OCI-LY3 (cell line): Measurements from ENCODE around the gene NAA40.

Source experiments
- H2AFZ ChIP-seq: fragments of 200-600, 300-600 bp; shearing (Covaris generic); 2 replicates; pipeline ENCODE4 v1.6.0; 2014; ENCODE audit warnings: antibody characterized with exemption, low read depth, low read length
- H3K27ac ChIP-seq: fragments of 200-600, 300-600 bp; sonication (generic); 2 replicates; pipeline ENCODE4 v1.5.1; 2014; ENCODE audit warnings: mild to moderate bottlenecking, low read length, moderate library complexity, mixed read lengths
- H3K27me3 ChIP-seq: fragments of 200-600, 300-600 bp; sonication (generic); 2 replicates; pipeline ENCODE4 v1.6.1; 2014; ENCODE audit warnings: low read depth, low read length, mixed read lengths
- H3K36me3 ChIP-seq: fragments of 200-600, 300-600 bp; sonication (generic); replicated peaks from 2 replicates; pipeline ENCODE3; 2014; ENCODE audit warnings: low read depth, low read length, mixed read lengths
- H3K4me1 ChIP-seq: fragments of 300-600, 200-600 bp; sonication (generic); 2 replicates; pipeline ENCODE4 v1.6.1; 2014; ENCODE audit warnings: low read length, mixed read lengths
- H3K4me2 ChIP-seq: fragments of 200-600, 300-600 bp; sonication (generic); 2 replicates; pipeline ENCODE4 v1.6.1; 2014; ENCODE audit warnings: low read length, mixed read lengths
- H3K4me3 ChIP-seq: fragments of 300-600, 200-600 bp; sonication (generic); 2 replicates; pipeline ENCODE4 v1.5.1; 2014; ENCODE audit warnings: antibody characterized with exemption, mild to moderate bottlenecking, low read length, moderate library complexity
- H3K79me2 ChIP-seq: fragments of 300-600, 200-600 bp; shearing (Covaris generic); 2 replicates; pipeline ENCODE4 v1.6.1; 2014; ENCODE audit warnings: mild to moderate bottlenecking, low read length, mixed read lengths
- H3K9ac ChIP-seq: fragments of 300-600, 200-600 bp; shearing (Covaris generic); 2 replicates; pipeline ENCODE4 v1.6.0; 2014; ENCODE audit warnings: mild to moderate bottlenecking, low read length, moderate library complexity
- H3K9me3 ChIP-seq: fragments of 200-600, 300-600 bp; shearing (Covaris generic); 2 replicates; pipeline ENCODE4 v1.6.1; 2014; ENCODE audit warnings: low read length, mixed read lengths; ENCODE audit not compliant: insufficient read depth
- H4K20me1 ChIP-seq: fragments of 200-600, 300-600 bp; sonication (generic); 2 replicates; pipeline ENCODE4 v1.6.1; 2016; ENCODE audit warnings: low read length, mixed read lengths; ENCODE audit not compliant: insufficient read depth
- CTCF ChIP-seq: fragments of 200-600, 300-600 bp; sonication (generic); IDR thresholded peaks from 2 replicates; pipeline ENCODE4 v1.5.1; 2014; ENCODE audit warnings: antibody characterized with exemption, low read length, low read depth
- EZH2phosphoT487 ChIP-seq: fragments of 200-600 bp; shearing (Covaris generic); IDR thresholded peaks from 2 replicates; pipeline ENCODE4 v1.6.1; 2018; ENCODE audit warnings: antibody characterized with exemption, mixed run types, low read depth

NAA40 gene

DNA sequence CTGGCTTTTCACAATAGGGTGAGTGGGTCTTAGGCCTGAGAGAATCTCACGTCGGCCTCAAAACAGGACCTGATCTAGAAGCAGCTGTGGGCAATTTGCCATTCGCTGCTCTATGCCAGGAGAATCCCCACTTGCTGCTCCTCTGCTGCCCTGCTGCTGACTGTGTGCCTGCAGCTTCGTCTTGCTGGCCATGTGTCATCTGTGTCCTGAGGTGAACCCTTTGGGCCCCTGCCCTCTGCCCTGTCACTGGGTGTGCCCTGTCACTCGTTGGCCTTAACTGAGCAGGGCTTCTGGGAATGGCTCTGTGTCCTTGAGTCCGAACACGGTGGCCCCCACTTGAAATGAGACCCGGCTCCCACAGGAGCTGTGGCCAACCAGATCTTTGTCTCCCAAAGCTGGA lies 6.2 kb downstream of the NAA40 start:
- H4K20me1 ChIP-seq = peaks cover 19% of the 10 kb centered on the region
- peaks cover 39% of the 10 kb centered on the region for H3K79me2 ChIP-seq
- TF ChIP-seq CTCF = no peak
- no peak for TF ChIP-seq EZH2phosphoT487
- no peak overlapping the region for H3K9ac ChIP-seq
- H3K4me3 ChIP-seq = no peak overlapping the region
- H3K27ac ChIP-seq = no peak overlapping the region
- no peak overlapping the region for H2AFZ ChIP-seq
- H3K4me1 ChIP-seq = peaks cover 8% of the 10 kb centered on the region
- H3K9me3 ChIP-seq = no peaks in the 10 kb centered on the region
- H3K4me2 ChIP-seq = no peak overlapping the region
- H3K27me3 ChIP-seq = no peaks in the 10 kb centered on the region
- H3K36me3 ChIP-seq = peaks cover 13% of the 10 kb centered on the region

GRCh38 chr11:63945477-63946163 lies 6.8 kb downstream of the NAA40 start:
- Histone ChIP-seq H3K27me3 (no peaks in the 10 kb centered on the region), H3K4me1 (peaks cover 2% of the 10 kb centered on the region), H3K4me3 (no peak overlapping the region), H3K36me3 (peaks cover 13% of the 10 kb centered on the region), H2AFZ (no peak overlapping the region), H4K20me1 (peaks cover 19% of the 10 kb centered on the region), H3K4me2 (no peak overlapping the region), H3K27ac (no peak overlapping the region), H3K9me3 (no peaks in the 10 kb centered on the region), H3K9ac (no peak overlapping the region), H3K79me2 (peaks cover 33% of the 10 kb centered on the region)
- TF ChIP-seq EZH2phosphoT487 (no peak), CTCF (peak; percentile 79)

DNA sequence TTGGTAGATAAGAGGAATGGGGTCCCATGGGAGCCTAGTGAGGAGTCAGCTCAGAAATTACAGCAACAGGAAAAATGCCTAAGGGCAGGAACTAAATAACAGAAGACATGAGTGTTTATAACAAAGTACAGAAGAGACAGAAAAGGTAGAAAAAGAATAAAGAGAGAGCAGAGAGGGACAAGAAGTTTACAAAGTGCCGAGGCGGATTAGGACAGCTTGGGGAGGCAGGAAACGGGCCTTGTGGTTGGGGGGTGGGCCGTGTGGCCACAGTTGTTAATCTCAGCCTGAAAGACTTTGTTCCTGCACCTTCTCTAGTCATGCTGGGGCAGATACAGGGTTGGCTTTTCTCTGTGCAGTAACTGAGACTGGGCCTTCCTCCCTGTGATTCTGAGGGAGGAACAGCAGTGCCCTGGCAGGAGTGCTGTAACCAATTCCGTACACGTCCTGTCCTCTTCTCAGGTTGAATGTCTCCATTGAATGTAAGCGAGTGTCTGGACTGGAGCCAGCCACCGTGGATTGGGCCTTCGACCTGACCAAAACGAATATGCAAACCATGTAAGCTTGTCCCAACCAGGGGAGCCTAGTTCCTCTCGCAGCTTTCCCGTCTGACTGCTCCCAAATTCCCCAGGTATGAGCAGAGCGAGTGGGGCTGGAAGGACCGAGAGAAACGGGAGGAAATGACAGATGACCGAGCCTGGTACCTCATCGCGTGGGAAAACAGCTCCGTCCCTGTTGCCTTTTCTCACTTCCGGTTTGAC lies 13.2 kb downstream of the NAA40 start:
- peaks cover 35% of the 10 kb centered on the region for H3K36me3 ChIP-seq
- no peak overlapping the region for H3K9ac ChIP-seq

More for the DNA sequence above, 13.2 kb downstream of the NAA40 start:
- Histone ChIP-seq H3K9me3 (no peaks in the 10 kb centered on the region), H3K4me3 (no peak overlapping the region), H3K4me2 (no peak overlapping the region), H3K27ac (no peak overlapping the region), H2AFZ (no peak overlapping the region), H4K20me1 (no peaks in the 10 kb centered on the region), H3K27me3 (no peaks in the 10 kb centered on the region), H3K4me1 (no peaks in the 10 kb centered on the region), H3K79me2 (no peaks in the 10 kb centered on the region)
- no peak for TF ChIP-seq EZH2phosphoT487
- no peak for TF ChIP-seq CTCF
